GM12878 (cell line): ENCODE measurements around the gene ADGRL4. TPM values are rescaled to one million over a fixed set of nuclear protein-coding genes. Genes with fewer than 3 reads are reported as not detected.

Experiments
- ATAC-seq: fragments of 200-7000 bp; cut with Tn5 transposase; 3 replicates; pipeline ENCODE4 v1.9.1; 2020; ENCODE audit warnings: mild to moderate bottlenecking, moderate library complexity
- BruUV-seq: library from RNA; stranded (reverse); fragments of 400-500 nt; replicated peaks from 2 replicates; lab custom pipeline; 2021; lab: Mats Ljungman, UMichigan
- CTCF ChIA-PET: fragments of 300-600 bp; sonication (Branson Sonifier 250); formaldehyde crosslinking; extraction: SDS; loops from one replicate; lab custom pipeline; 2021; ENCODE audit warnings: inconsistent platforms; lab: Yijun Ruan, JAX
- POLR2A ChIA-PET: fragments of 350-600 bp; formaldehyde crosslinking; extraction: SDS; loops from one replicate; lab custom pipeline; 2021; ENCODE audit warnings: inconsistent platforms; lab: Charles Lee
- RAD21 ChIA-PET: fragments of 300-600 bp; sonication (Branson Sonifier 250); formaldehyde crosslinking; loops from one replicate; lab custom pipeline; 2023; ENCODE audit warnings: antibody characterized with exemption; ENCODE audit not compliant: unreplicated experiment; lab: Charles Lee
- SMC1A ChIA-PET: fragments of 300-600 bp; sonication (Branson Sonifier 250); formaldehyde crosslinking; loops from one replicate; lab custom pipeline; 2023; ENCODE audit not compliant: unreplicated experiment, uncharacterized antibody; lab: Charles Lee
- DNase-seq: peaks from one replicate; pipeline ENCODE4 v3.0.0-alpha.2; 2011; ENCODE audit warnings: low read depth, low spot score
- FAIRE-seq: peaks from 3 replicates; lab custom pipeline; 2011; peaks lifted over from hg19 to GRCh38; lab: Jason Lieb, UNC
- H2AFZ ChIP-seq: 2 replicates; pipeline ENCODE4 v1.6.0; 2011; ENCODE audit warnings: low read depth, low read length, control low read depth; ENCODE audit not compliant: control insufficient read depth
- H3K27ac ChIP-seq: 2 replicates; pipeline ENCODE4 v1.5.1; 2011; ENCODE audit warnings: control low read depth; ENCODE audit not compliant: control insufficient read depth, insufficient read depth
- H3K27me3 ChIP-seq, 2 experiments: replicated peaks in 1 of 2; 2 replicates each; pipeline versions ENCODE4 v1.6.0 to v1.6.1; 2011; ENCODE audit warnings: low read length in 1 of 2; ENCODE audit not compliant: control insufficient read depth in 2 of 2, insufficient read depth in 2 of 2
- H3K36me3 ChIP-seq, 2 experiments: 2 replicates each; pipeline ENCODE4 v1.5.1; 2011; ENCODE audit warnings: low read length in 1 of 2; ENCODE audit not compliant: control insufficient read depth in 2 of 2, insufficient read depth in 2 of 2
- H3K4me1 ChIP-seq: 2 replicates; pipeline ENCODE4 v1.6.1; 2011; ENCODE audit warnings: mild to moderate bottlenecking, low read length, moderate library complexity, mixed read lengths; ENCODE audit not compliant: control insufficient read depth, insufficient read depth
- H3K4me2 ChIP-seq: 2 replicates; pipeline ENCODE4 v1.6.0; 2011; ENCODE audit warnings: control low read depth; ENCODE audit not compliant: control insufficient read depth, insufficient read depth
- H3K4me3 ChIP-seq: fragments of 200-600 bp; sonication (generic); 2 replicates; pipeline ENCODE4 v1.5.1; 2016
- H3K79me2 ChIP-seq: 2 replicates; pipeline ENCODE4 v1.6.0; 2011; ENCODE audit warnings: low read length; ENCODE audit not compliant: control insufficient read depth, insufficient read depth
- H3K9ac ChIP-seq: 2 replicates; pipeline ENCODE4 v1.8.0; 2011; ENCODE audit warnings: low read length, control low read depth, mixed read lengths; ENCODE audit not compliant: control insufficient read depth, insufficient read depth
- H3K9me3 ChIP-seq: replicated peaks from 3 replicates; pipeline ENCODE4 v1.5.1; 2011; ENCODE audit warnings: mild to moderate bottlenecking, low read length; ENCODE audit not compliant: control insufficient read depth, insufficient read depth
- H4K20me1 ChIP-seq: 2 replicates; pipeline ENCODE4 v1.6.0; 2011; ENCODE audit not compliant: control insufficient read depth, insufficient read depth
- RAD21 ChIP-seq: IDR thresholded peaks from 2 replicates; pipeline ENCODE4 v1.6.1; 2011; ENCODE audit warnings: mild to moderate bottlenecking, low read depth, low read length, moderate library complexity; ENCODE audit not compliant: insufficient read depth
- RCOR1 ChIP-seq: conservative IDR thresholded peaks from 2 replicates; pipeline ENCODE4 v1.6.1; 2012; ENCODE audit warnings: low read depth, low read length, improper control_type of control experiment
- WGBS: methylation state at CpG from one replicate; pipeline ENCODE4 v1.1.6; 2016; ENCODE audit warnings: low lambda C conversion rate; ENCODE audit not compliant: insufficient replicate concordance, insufficient coverage; ENCODE audit errors: missing lambda C conversion rate; 5-methylcytosine and 5-hydroxymethylcytosine counted together
- in situ Hi-C: fragments of 300-500 bp; cut with MboI; formaldehyde crosslinking; loops from 9 replicates; pipeline ENCODE4 v1.14.3; 2018; ENCODE audit warnings: mixed read lengths
- intact Hi-C: fragments of 100-400 bp; cut with micrococcal nuclease; formaldehyde crosslinking; loops from one replicate; pipeline ENCODE4 v1.14.2; 2022; ENCODE audit not compliant: unreplicated experiment
- polyA plus RNA-seq, 11 experiments: library from polyadenylated mRNA; depleted of rRNA in 4 of 11; unstranded in 6 of 11; stranded (reverse) in 5 of 11; fragments of >200 nt; fragmentation: Nextera tagmentation in 4 of 11; fragmentation: Illumina TruSeq in 1 of 11; extraction: Ambion mirVana in 4 of 11; extraction: Trizol in 1 of 11; gene quantifications; 1 replicate in 1 of 11; 2 replicates in 10 of 11; pipeline versions ENCODE4 v1.2.1 to v1.2.3, GENCODE V29; 2011 to 2016; ENCODE audit warnings: inconsistent platforms in 2 of 11, missing spikeins in 2 of 11, low read depth in 1 of 11
- total RNA-seq, 4 experiments: library from RNA; depleted of rRNA in 3 of 4; stranded (reverse); fragments of >200 nt in 3 of 4; fragmentation: Illumina TruSeq in 1 of 4; extraction: Trizol in 1 of 4; gene quantifications; 2 replicates each; pipeline versions ENCODE4 v1.2.1 to v1.2.3, GENCODE V29; 2013 to 2021
- TF ChIP-seq, protein P1 (sequence below), 3 experiments: IDR thresholded peaks in 2 of 3; conservative IDR thresholded peaks in 1 of 3; 2 replicates each; pipeline ENCODE4 v1.5.1; 2011; ENCODE audit warnings: low read depth in 3 of 3, low read length in 3 of 3, mild to moderate bottlenecking in 3 of 3, control low read depth in 2 of 3, moderate library complexity in 2 of 3, inconsistent platforms in 1 of 3, mixed read lengths in 1 of 3; ENCODE audit not compliant: control insufficient read depth in 2 of 3, insufficient read depth in 1 of 3; ENCODE audit errors: extremely low read depth in 1 of 3

ADGRL4 gene
- total and polyA plus RNA-seq, 10 of the 15 experiments (the other 5 are each of a cell fraction or from before 2014, with no cell fraction given) = not detected

DNA sequence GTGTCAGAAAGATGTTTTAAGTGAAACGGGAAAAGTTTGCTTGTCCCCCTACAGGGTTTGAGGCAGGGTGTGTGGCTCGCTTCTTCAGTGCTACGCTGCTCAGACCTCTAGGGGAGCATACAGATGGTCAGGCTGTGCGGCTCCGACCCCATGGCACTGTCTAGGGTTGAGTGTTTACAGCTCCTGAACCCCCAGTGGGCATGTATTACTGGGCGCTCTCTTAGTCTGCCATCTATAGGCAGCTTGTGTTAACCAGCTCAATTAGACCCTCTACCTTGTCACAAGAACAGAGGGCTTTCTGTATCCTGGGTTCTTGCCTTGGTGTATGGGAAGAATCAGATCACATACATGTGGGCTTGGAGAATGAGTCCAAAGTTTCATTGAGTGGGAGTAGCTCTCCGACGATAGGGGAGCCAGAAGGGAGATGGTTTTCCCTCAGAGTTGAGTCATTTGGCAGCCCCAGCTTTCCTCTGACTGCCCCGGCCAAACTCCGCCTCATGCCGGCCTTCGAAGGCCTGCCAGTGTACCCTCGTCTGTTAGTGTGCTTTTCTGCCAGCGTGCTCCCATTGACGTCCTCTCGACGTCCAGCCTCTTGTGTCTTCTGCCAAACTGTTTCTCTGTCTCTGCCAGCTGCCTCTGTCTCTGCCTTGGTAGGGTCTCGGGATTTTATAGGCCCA, 38.6 kb upstream of the ADGRL4 start:
- SMC1A ChIA-PET = interaction anchor here (2.1 kb wide), 1 partner anchor 205 kb away, joined by 9 read pairs; no protein-coding TSS in a partner anchor
- BruUV-seq = no TSS peak
- TF ChIP-seq, protein P1, sequence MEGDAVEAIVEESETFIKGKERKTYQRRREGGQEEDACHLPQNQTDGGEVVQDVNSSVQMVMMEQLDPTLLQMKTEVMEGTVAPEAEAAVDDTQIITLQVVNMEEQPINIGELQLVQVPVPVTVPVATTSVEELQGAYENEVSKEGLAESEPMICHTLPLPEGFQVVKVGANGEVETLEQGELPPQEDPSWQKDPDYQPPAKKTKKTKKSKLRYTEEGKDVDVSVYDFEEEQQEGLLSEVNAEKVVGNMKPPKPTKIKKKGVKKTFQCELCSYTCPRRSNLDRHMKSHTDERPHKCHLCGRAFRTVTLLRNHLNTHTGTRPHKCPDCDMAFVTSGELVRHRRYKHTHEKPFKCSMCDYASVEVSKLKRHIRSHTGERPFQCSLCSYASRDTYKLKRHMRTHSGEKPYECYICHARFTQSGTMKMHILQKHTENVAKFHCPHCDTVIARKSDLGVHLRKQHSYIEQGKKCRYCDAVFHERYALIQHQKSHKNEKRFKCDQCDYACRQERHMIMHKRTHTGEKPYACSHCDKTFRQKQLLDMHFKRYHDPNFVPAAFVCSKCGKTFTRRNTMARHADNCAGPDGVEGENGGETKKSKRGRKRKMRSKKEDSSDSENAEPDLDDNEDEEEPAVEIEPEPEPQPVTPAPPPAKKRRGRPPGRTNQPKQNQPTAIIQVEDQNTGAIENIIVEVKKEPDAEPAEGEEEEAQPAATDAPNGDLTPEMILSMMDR (IDR thresholded peaks at IDR 0.05 in 2 of 3, conservative IDR thresholded peaks at IDR 0.05 in 1 of 3; ENCODE audit: control insufficient read depth in 2 of 3, extremely low read depth in 1 of 3, insufficient read depth in 1 of 3, low read depth in 3 of 3, low read length in 3 of 3) = 0 out of 6 replicates have a peak, but pooled peaks of 2 of the 3 experiments have one; percentile 0 to 11
- TF ChIP-seq RCOR1 (no peak), RAD21 (0 out of 2 replicates have a peak, but pooled peaks have one; percentile 19)
- H3K9ac ChIP-seq = no peak overlapping the region
- no peak overlapping the region for H3K4me2 ChIP-seq
- H3K4me3 ChIP-seq = no peak overlapping the region
- H3K9me3 ChIP-seq = no peaks in the 10 kb centered on the region
- FAIRE-seq (no peak), DNase-seq (no peak), ATAC-seq (peak; percentile 32)
- H3K27ac ChIP-seq = no peak overlapping the region
- no peaks in the 10 kb centered on the region for H3K36me3 ChIP-seq
- H3K27me3 ChIP-seq = no peaks in the 10 kb centered on the region
- intact Hi-C loops = loop anchor here (5.0 to 10.0 kb wide), 4 partner anchors 188 to 430 kb away; no protein-coding TSS in a partner anchor
- RAD21 ChIA-PET = interaction anchor here (0.7 kb wide), 1 partner anchor 204 kb away, joined by 4 read pairs; no protein-coding TSS in a partner anchor
- H3K79me2 ChIP-seq = no peaks in the 10 kb centered on the region
- CTCF ChIA-PET = interaction anchor here (0.8 to 2.7 kb wide), 2 partner anchors 43 to 205 kb away, joined by 3 to 18 read pairs; no protein-coding TSS in a partner anchor
- H3K4me1 ChIP-seq = peaks cover 8% of the 10 kb centered on the region; the same call in 1 of the 2 replicates
- no peak overlapping the region for H2AFZ ChIP-seq
- H4K20me1 ChIP-seq = no peaks in the 10 kb centered on the region
- WGBS = 75% methylated on average over 18 of the region's 18 CpGs
- in situ Hi-C loops = no loop called here
- POLR2A ChIA-PET = interaction anchor here (0.6 kb wide), 1 partner anchor 161 kb away, joined by 4 read pairs; no protein-coding TSS in a partner anchor
